ENCODE data around the gene TAOK1.
"Not testable (repeated sequence)": the region's sequence is repeated elsewhere in the genome, so short reads cannot be mapped to it uniquely, and the experiment has no call there.

Gene TAOK1

GRCh38 chr17:29389982-29390850, at the start of gene TAOK1:
TAOK1 (plus strand) TSS chr17:29390363; CDS start chr17:29451549, 61,186 bp downstream.
- peak; percentile 99 for DNase-seq

DNA sequence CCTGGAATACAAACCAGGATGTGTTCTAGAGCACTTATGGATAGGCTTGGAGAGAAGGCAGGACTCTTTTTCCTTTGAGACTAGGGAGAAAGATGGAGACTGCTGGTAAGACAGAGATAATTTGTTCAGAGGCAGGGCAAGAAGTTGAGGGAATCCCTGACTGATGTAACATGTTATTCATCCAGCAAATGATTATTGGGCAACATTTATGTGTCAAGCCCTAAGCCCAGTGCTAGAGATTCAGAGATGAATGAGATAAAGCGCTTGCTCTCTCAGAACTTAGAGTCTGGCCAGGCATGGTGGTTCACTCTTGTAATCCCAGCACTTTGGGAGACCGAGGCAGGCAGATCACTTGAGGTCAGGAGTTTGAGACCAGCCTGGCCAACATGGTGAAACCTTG, 48.4 kb upstream of the TAOK1 start:
- DNase-seq, result no peak

DNA sequence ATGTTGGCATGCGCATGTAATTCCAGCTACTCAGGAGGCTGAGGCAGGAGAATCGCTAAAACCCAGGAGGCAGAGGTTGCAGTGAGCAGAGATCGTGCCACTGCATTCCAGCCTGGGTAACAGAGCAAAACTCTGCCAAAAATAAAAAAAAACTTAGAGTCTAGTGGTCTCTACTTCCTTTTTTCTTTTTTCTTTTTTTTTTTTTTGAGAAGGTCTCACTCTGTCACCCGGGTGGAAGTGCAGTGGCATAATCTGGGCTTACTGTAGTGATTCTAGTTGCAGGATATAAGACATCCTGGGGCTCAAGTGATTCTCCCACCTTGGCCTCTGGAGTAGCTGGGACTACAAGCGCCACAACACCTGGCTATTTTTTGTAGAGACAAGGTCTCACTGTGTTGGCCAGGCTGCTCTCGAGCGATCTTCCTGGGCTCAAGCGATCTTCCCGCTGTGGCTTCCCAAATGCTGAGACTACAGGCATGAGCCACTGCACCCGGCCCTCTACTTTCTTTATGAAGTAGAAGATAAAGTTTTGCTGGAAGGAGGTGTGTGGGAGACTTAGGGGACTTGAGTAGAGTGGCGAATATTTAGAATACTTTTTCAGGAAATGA, 47.9 kb upstream of the TAOK1 start:
- no peak for DNase-seq

DNA sequence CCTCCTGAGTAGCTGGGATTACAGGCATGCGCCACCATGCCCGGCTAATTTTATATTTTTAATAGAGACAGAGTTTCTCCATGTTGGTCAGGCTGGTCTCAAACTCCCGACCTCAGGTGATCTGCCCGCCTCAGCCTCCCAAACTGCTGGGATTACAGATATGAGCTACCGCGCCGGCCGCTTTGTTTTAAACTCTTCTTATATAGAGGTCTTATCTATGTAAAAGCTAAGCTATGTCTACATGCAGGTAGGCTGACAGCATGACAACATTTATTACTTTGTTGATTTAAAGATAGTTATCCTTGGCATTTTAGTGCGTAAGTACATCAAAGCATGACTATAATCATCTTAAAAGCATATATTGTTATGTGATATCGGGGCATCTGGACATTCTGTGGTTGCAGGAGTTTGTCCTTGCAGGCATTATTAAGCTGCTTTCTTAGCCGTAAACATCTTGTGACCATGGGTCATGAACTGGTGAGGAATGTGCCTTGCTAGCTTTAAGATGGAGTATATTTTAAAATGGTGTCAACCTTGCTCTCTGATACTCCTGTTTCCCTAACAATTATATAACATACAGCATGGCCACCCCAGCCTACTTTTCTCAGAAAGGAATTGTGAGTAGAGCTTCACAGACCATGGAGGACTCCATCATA, 45.8 kb upstream of the TAOK1 start:
- DNase-seq, result no peak

DNA sequence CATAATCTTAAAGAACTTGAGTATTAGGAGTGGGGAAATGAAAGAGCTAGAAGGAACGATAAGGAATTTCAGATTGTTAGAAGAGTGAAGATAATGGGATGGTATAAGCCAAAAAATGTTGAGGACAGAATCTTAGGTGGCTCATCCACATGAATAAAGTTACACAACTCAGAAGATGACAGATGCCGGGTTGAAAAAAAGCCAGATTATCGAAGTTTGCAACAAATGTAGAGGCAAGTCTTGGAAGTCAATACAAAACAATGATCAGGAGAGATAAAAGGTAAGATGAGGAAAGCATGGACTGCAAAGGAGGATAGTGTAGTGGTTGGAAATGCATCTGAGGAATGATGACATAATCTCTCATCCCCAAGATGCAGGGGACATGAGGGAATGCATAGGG, 45.1 kb upstream of the TAOK1 start:
- DNase-seq, result no peak

DNA sequence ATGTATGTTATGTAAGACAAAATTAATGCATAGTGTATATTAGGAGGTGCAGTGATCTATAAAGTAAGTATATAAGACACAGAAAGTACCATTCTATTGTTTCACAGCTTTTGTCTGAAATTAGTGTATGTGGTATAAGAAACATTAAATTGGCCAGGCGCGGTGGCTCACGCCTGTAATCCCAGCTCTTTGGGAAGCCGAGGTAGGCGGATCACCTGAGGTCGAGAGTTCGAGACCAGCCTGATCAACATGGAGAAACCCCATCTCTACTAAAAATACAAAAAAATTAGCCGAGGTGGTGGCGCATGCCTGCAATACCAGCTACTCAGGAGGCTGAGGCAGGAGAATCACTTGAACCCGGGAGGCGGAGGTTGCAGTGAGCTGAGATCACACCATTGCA, 44.7 kb upstream of the TAOK1 start:
- not testable (repeated sequence) for DNase-seq

DNA sequence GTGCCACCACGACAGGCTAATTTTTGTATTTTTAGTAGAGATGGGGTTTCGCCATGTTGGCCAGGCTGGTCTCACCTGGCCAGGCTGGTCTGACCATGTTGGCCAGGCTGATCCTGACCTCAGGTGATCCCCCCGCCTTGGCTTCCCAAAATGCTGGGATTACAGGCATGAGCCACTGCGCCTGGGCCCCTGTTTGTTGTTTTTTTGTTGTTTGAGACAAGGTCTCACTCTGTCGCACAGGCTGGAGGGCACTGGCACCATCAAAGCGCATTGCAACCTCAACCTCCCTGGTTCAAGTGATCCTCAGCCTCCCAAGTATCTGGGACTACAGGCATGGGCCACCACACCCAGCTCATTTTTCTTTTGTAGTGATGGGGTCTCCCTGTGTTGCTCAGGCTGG, 43.7 kb upstream of the TAOK1 start:
- DNase-seq, result no peak

DNA sequence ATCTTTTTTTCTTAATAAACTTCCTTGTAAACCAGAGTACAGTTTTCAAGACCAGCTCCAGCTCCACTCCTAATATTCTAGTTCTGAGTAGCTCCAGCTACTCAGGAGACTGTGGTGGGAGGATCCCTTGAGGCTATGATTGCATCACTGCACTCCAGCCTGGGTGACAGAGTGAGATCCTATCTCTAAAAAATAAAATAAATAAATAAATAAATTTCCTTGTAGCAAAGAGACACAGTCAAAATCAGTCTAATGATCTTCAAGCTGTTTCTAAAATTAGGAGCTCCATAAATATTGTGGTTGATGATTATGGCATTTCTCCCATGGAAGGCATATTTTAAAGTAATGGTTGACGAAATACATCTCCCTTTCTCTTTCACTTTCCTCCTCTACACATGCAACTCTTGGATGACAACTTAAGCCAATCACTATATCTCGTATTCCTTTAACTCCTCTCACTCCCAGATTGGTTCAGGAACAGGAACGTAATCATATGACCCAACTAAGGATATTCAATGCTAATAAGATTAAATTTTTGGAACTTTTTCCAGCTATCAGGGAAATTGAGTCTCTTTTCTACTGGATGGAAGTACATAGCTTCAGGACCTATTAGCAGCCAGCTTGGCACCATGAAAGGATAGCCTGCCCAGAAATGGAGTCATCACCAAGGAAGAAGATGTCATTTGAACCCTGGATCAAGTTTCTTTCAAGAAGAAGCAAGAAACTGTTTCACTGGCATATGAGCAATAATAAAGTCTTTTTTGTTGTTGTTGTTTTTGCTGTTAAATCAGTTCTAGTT, 42.1 kb upstream of the TAOK1 start:
- DNase-seq, result no peak

- DNase-seq, result no peak
Measured at GRCh38 chr17:29349409-29349808, 40.8 kb upstream of the TAOK1 start.

DNA sequence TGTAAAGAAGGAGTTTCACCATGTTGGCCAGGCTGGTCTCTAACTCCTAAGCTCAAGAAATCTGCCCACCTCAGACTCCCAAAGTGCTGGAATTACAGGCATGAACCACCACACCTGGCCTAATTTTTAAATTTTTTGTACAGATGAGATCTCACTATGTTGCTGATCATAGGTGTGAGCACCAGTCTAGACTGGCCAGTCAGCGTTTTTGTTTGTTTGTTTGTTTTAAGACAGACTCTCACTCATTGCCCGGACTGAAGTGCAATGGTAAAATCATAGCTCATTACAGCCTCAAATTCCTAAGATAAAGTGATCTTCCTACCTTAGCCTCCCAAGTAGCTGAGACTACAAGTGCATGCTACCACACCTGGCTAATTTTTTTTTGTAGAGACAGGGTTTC, 38.0 kb upstream of the TAOK1 start:
- no peak for DNase-seq

DNA sequence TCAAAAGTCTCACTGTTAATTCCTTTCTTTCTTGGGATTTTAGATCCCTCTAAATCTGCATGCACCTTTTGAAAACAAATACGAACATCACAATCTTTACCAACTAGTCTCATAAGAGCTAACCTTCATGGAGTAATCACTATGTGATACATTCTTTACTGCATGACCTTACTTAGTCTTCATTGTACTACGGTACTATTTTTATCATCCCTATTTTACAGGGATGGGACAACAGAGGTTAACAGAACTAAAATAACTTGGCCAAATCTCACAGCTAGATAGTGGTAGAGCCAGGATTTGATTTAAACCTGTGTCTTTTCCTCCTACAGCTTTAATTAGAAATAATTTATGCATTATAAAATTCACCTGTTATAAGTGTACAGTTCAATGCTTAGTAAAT, 32.9 kb upstream of the TAOK1 start:
- no peak for DNase-seq

DNA sequence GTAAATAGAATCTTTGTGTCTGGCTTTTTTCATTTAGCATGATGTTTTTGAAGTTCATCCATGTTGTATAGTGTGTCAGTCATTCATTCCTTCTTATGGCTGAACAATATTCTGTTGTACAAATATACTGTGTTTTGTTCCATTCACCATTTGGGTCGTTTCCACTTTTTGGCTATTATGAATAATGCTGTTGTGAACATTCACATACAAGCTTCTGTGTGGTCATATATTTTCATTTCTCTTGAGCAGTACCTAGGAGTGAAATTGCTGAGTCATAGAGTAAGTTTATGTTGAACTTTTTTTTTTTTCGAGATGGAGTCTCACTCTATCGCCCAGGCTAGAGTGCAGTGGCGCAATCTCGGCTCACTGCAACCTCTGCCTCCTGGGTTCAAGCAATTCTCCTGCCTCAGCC, 32.3 kb upstream of the TAOK1 start:
- no peak for DNase-seq

DNA sequence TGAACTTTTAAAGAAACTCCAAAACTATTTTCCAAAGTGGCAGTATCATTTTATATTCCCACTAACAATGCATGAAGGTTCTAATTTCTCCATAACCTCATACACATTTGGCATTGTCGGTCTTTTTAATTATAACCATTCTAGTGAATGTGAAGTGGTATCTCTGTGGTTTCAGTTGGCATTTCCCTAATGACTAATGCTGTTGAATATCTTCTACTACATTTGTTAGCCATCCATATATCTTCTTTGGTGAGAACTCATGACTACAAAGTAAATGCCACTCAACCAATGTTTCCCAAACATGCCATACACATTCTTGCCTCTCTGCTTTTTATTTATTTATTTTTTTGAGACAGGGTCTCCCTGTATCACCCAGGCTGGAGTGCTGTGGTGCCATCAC, 31.7 kb upstream of the TAOK1 start:
- DNase-seq, result no peak

DNA sequence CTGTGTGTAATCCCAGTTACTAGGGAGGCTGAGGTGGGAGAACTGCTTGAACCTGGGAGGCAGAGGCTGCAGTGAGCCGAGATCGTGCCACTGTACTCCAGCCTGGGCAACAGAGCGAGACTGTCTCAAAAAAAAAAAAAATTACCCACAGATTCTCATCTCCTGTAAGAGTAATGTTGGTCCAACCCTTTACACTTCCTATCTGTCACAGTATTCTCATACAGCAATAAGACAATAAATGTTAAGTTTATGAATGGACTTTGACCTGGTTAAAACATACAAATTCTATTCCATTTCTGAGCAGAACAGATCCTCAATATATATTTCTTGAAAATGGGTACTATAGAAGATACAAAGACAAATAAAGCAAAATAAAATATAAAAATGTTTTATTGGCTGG, 30.4 kb upstream of the TAOK1 start:
- no peak for DNase-seq

- no peak for DNase-seq
Measured at GRCh38 chr17:29363716-29364115, 26.4 kb upstream of the TAOK1 start.

DNA sequence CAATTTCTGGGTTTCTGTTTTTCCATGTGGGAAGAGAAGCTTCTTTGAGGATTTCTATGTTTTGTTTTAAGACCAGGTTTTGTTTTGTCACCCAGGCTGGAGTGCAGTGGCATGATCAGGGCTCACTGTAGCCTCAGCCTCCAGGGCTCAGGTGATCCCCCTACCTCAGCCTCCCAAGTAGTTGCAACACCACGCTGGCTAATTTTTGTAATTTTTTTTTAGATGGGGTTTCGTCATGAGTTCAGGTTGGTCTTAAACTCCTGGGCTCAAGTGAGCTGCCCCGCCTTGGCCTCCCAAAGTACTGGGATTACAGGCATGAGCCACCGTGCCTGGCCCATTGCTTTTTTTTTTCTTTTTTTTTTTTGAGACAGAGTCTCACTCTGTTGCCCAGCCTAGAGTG, 25.5 kb upstream of the TAOK1 start:
- no peak for DNase-seq

DNA sequence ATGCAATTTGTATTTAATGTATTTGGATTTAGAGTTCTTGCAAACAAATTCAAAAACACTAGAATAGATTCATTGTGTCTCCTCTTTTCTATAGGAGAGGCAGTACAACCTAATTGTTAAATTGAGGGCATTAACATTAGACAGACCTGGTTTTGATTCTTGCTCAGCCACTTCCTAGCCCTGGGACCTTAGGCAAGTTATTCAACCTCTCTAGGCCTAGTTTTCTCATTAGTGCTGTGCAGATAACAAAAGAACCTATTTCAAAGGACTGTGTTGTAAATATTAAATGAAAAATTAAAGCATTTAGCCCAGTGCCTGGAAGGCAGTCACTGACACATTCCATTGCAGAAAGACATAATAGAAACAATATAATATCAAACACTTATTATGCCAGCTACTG, 22.0 kb upstream of the TAOK1 start:
- DNase-seq, result no peak

DNA sequence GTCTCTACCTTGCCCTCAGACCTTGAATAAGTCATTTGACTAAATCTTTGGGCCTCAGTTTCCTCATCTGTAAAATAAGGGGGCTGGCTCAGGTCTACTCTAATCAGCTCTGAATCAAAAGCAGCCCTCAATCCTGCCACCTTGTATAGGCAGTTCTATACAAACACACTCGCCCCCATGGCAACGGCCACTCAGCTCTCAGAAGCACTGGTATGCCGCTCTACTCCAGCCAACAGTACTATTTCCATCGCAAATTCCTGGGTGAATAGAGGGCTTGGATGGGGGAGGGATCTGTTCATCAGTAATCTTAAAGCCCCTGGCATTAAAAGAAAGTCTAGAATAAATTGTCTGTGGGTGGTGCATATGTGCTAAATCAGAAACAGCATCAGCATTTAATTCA, 21.2 kb upstream of the TAOK1 start:
- DNase-seq, result no peak

- DNase-seq, result peak; percentile 85
Measured at GRCh38 chr17:29369831-29370735, 20.1 kb upstream of the TAOK1 start.

DNA sequence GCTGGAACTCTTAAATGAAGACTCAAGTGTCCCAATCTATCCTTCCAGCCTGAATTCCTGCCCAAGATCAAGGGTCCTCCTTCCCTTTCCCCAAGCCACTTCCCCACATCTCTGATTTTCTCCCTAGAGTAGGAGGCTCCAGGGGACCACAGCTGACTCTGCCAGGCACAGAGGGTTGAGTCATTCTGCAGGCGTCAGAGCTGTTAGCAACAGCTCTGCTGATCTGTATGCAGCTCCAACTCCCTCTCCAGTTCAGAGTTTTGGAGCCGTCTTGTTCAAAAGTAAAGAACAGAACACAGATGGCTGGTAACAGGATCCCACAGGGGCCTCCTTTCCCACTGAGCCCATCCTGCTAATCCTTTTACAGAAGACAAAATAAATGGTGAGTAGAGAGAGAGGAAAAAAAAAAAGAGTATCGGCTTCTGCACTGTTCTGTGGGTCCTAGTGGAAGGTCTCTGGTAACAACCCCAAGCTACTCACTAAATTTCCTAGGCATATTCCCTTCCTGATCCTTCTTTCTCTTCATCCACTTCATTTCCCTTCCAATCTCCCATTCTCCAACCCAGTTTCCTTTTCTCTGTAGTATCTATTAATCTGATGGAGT, 13.4 kb upstream of the TAOK1 start:
- DNase-seq, result peak; percentile 91

DNA sequence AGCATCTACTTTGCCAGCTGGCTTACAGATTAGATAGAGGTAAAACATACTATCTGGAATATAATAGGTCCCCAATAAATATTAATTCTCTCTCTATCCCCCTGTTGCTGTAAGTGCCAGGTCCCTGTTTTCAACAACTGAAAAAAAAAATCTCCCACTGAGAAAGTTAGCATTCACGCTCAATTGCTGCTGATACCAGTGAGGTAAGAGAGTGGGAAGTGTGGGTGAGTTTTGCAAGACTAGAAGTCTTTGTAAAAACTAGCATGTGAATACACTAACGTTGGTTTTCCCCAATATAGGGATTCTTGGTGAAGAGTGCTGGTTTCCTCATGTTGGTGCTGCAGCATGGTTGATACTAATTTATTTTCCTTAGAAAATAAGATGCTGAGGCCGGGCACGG, 11.7 kb upstream of the TAOK1 start:
- no peak for DNase-seq
